HFFc6 (cell line): ENCODE data around the gene ARFGAP3. TPM values are rescaled to one million over a fixed set of nuclear protein-coding genes. Genes with fewer than 3 reads are reported as not detected.
A peak's percentile ranks its signal among the peaks of the same experiment; 100 is the strongest.

Experiments used
- DNase-seq: peaks from one replicate; pipeline ENCODE4 v3.0.0-alpha.2; 2018
- H3K27ac Mint-ChIP-seq: 2 replicates; pipeline ENCODE4 v1.8.0; 2020; ENCODE audit warnings: mild to moderate bottlenecking, mixed read lengths
- H3K27me3 Mint-ChIP-seq: 2 replicates; pipeline ENCODE4 v1.8.0; 2021; ENCODE audit warnings: mild to moderate bottlenecking, moderate library complexity, mixed read lengths; ENCODE audit not compliant: insufficient read depth
- H3K36me3 Mint-ChIP-seq: 2 replicates; pipeline ENCODE4 v1.8.0; 2021; ENCODE audit warnings: low read depth, mixed read lengths
- H3K4me1 Mint-ChIP-seq: 2 replicates; pipeline ENCODE4 v1.8.0; 2020; ENCODE audit warnings: low read depth, mixed read lengths
- H3K4me3 Mint-ChIP-seq: 2 replicates; pipeline ENCODE4 v1.8.0; 2020; ENCODE audit warnings: mild to moderate bottlenecking, moderate library complexity, mixed read lengths
- H3K9me3 Mint-ChIP-seq: 2 replicates; pipeline ENCODE4 v1.8.0; 2020; ENCODE audit warnings: mild to moderate bottlenecking, mixed read lengths
- CTCF ChIP-seq: fragments of 200-600 bp; sonication (generic); IDR thresholded peaks from 2 replicates; pipeline ENCODE4 v1.5.0; 2021; ENCODE audit warnings: antibody characterized with exemption, mild to moderate bottlenecking
- total RNA-seq, 6 experiments: library from RNA; stranded (reverse); fragmentation: NEBNext Ultra II Directional; extraction: Animal tissue kit (Norgen Biotek cat#: 25700); gene quantifications; 2 replicates in 1 of 6; 3 replicates in 5 of 6; pipeline ENCODE4 v1.2.3, GENCODE V29; 2021

ARFGAP3 gene
- total RNA-seq, 6 experiments from 2014 or later = 62.6 to 77.7 (median 66.8) TPM

GRCh38 chr22:42769574-42770447 is 87.3 kb downstream of the ARFGAP3 start:
- DNase-seq = peak; percentile 63
- Mint-ChIP-seq H3K4me1 (peaks cover 10% of the 10 kb centered on the region), H3K27me3 (peaks cover 5% of the 10 kb centered on the region), H3K4me3 (peak overlapping the region; percentile 62), H3K36me3 (no peaks in the 10 kb centered on the region), H3K27ac (peak overlapping the region; percentile 80), H3K9me3 (no peaks in the 10 kb centered on the region)
- no peak for TF ChIP-seq CTCF

GRCh38 chr22:42769238-42769573 is 87.9 kb downstream of the ARFGAP3 start:
- no peak overlapping the region for H3K27ac Mint-ChIP-seq
- H3K36me3 Mint-ChIP-seq = no peaks in the 10 kb centered on the region
- H3K9me3 Mint-ChIP-seq = no peaks in the 10 kb centered on the region
- peaks cover 5% of the 10 kb centered on the region for H3K27me3 Mint-ChIP-seq
- H3K4me1 Mint-ChIP-seq = peaks cover 10% of the 10 kb centered on the region
- TF ChIP-seq CTCF = no peak
- no peak overlapping the region for H3K4me3 Mint-ChIP-seq
- no peak for DNase-seq

DNA sequence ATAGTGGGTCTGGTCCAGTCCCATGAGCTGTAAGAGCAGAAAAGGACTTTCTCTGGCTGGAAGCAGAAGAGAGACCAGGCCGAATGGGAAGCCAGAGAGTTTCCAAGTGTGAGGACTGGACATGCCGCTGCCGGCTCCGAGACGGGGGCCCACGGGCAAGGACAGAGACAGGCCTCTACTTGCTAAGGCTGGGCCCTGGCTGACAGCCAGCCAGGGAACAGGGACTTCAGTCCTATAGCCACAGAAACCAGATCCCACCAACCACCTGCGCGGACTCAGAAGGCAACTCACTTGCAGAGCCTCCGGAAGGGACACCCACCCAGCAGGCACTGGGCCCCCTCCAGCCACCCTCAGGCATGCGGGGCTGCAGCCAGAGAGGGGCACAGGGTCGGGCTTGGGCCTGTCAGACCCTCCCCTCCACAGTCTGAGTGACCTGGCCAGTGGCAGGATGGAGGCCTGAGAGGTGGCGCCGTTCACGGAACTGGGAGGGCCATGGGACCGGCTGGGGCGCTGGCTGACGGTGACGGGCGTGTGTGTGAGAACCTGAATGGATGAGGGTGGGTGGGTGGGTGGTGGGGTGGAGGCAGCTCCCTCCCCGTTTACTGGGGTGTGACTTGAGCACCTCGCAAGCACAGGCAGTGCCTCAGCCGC is 88.6 kb downstream of the ARFGAP3 start:
- no peak for DNase-seq
- peaks cover 5% of the 10 kb centered on the region for H3K27me3 Mint-ChIP-seq
- H3K4me3 Mint-ChIP-seq = no peak overlapping the region
- peaks cover 10% of the 10 kb centered on the region for H3K4me1 Mint-ChIP-seq
- no peak overlapping the region for H3K27ac Mint-ChIP-seq
- H3K36me3 Mint-ChIP-seq = no peaks in the 10 kb centered on the region
- no peaks in the 10 kb centered on the region for H3K9me3 Mint-ChIP-seq
- no peak for TF ChIP-seq CTCF

DNA sequence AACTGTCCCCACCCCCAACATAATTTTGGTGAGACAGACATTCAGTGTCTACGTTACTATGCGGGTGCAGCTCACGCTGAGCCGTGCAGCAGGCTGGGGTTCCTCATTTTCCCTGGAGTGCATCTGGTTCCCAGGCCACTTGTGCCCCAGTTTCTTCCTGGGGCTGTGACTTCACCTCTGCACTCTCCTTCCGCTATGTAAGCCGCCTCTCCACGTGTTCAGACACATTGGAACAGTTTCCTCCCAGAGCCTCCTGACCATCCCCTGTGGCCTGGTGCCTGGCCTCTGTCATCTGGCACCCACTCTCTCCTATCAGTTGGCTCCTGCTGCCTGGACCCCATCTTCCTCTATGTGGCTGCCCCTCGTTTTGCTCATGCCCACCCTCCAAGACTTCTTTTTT is 90.2 kb downstream of the ARFGAP3 start:
- TF ChIP-seq CTCF = no peak
- H3K27ac Mint-ChIP-seq = no peak overlapping the region
- no peak overlapping the region for H3K4me3 Mint-ChIP-seq
- DNase-seq = no peak
- H3K4me1 Mint-ChIP-seq = peaks cover 10% of the 10 kb centered on the region
- no peaks in the 10 kb centered on the region for H3K36me3 Mint-ChIP-seq
- H3K9me3 Mint-ChIP-seq = no peaks in the 10 kb centered on the region
- H3K27me3 Mint-ChIP-seq = peaks cover 2% of the 10 kb centered on the region; the same call in 1 of the 2 replicates

- DNase-seq = no peak
- H3K27ac Mint-ChIP-seq = no peak overlapping the region
- H3K4me3 Mint-ChIP-seq = no peak overlapping the region
- H3K9me3 Mint-ChIP-seq = no peaks in the 10 kb centered on the region
- no peak for TF ChIP-seq CTCF
- no peaks in the 10 kb centered on the region for H3K36me3 Mint-ChIP-seq
- H3K4me1 Mint-ChIP-seq = peaks cover 7% of the 10 kb centered on the region
- peaks cover 2% of the 10 kb centered on the region; the same call in 1 of the 2 replicates for H3K27me3 Mint-ChIP-seq
Measured at GRCh38 chr22:42764895-42765363, 92.1 kb downstream of the ARFGAP3 start.
